ENCODE results near the gene WNT5B.

DNA sequence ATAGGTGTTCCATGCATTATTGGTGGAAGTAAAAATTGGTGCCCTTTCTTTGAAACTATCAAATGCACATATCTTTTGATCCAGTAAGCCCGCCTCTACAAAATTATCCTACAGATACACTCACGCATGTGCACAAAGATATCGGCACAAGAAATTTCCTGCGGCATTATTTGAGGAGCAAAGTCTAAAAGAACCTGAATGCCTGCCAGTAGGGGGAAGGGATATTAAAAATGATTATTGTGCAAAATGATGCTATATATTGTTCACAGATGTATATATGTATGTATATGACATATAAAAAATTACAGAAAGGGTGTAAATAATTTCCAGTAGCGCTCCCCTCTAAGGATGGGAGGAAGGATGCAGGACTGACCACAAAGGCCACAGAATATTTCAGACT is 37.2 kb downstream of the WNT5B start:
- TF ChIP-seq, protein P1, sequence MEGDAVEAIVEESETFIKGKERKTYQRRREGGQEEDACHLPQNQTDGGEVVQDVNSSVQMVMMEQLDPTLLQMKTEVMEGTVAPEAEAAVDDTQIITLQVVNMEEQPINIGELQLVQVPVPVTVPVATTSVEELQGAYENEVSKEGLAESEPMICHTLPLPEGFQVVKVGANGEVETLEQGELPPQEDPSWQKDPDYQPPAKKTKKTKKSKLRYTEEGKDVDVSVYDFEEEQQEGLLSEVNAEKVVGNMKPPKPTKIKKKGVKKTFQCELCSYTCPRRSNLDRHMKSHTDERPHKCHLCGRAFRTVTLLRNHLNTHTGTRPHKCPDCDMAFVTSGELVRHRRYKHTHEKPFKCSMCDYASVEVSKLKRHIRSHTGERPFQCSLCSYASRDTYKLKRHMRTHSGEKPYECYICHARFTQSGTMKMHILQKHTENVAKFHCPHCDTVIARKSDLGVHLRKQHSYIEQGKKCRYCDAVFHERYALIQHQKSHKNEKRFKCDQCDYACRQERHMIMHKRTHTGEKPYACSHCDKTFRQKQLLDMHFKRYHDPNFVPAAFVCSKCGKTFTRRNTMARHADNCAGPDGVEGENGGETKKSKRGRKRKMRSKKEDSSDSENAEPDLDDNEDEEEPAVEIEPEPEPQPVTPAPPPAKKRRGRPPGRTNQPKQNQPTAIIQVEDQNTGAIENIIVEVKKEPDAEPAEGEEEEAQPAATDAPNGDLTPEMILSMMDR (IDR thresholded peaks at IDR 0.05; ENCODE audit: low read length) = no peak
- TF ChIP-seq EZH2 (IDR thresholded peaks at IDR 0.05; ENCODE audit: borderline replicate concordance, low read length) = no peak
